H1 (cell line): ENCODE measurements around the gene PDE1C. TPM values are rescaled to one million over a fixed set of nuclear protein-coding genes. Genes with fewer than 3 reads are reported as not detected.

Experiments used
- CTCF ChIA-PET: fragments of 300-600 bp; sonication (Branson Sonifier 250); formaldehyde crosslinking; loops from one replicate; lab custom pipeline; 2021; ENCODE audit not compliant: partially characterized antibody; lab: Charles Lee
- POLR2A ChIA-PET: fragments of 300-600 bp; sonication (Branson Sonifier 250); formaldehyde crosslinking; loops from one replicate; lab custom pipeline; 2021; ENCODE audit warnings: inconsistent platforms; ENCODE audit not compliant: partially characterized antibody; lab: Charles Lee
- DNase-seq, 2 experiments: peaks; one replicate each; pipeline versions ENCODE4 v3.0.0 to v3.0.0-alpha.2; 2010 to 2022; ENCODE audit warnings: low spot score in 2 of 2, low read depth in 1 of 2, mixed read lengths in 1 of 2
- FAIRE-seq: peaks from 2 replicates; lab custom pipeline; 2011; peaks lifted over from hg19 to GRCh38; lab: Jason Lieb, UNC
- H2AFZ ChIP-seq: 2 replicates; pipeline ENCODE4 v1.8.1; 2012; ENCODE audit warnings: low read length, inconsistent platforms
- H2AK5ac ChIP-seq: 2 replicates; pipeline ENCODE4 v1.6.1; 2013; ENCODE audit warnings: low read depth, low read length
- H2BK120ac ChIP-seq: replicated peaks from 2 replicates; pipeline ENCODE3; 2013; ENCODE audit warnings: low read depth, low read length, inconsistent platforms
- H2BK12ac ChIP-seq: 2 replicates; pipeline ENCODE4 v1.6.1; 2013; ENCODE audit warnings: low read depth, low read length
- H2BK15ac ChIP-seq: 2 replicates; pipeline ENCODE4 v1.6.1; 2013; ENCODE audit warnings: low read length
- H2BK20ac ChIP-seq: 2 replicates; pipeline ENCODE4 v1.6.1; 2013; ENCODE audit warnings: low read length
- H2BK5ac ChIP-seq: 2 replicates; pipeline ENCODE4 v1.6.1; 2013; ENCODE audit warnings: low read depth, low read length
- H3K14ac ChIP-seq: 2 replicates; pipeline ENCODE4 v1.6.1; 2013; ENCODE audit warnings: inconsistent platforms; ENCODE audit not compliant: insufficient read length
- H3K18ac ChIP-seq: 2 replicates; pipeline ENCODE4 v1.6.1; 2013; ENCODE audit warnings: low read length; ENCODE audit errors: extremely low read depth
- H3K23ac ChIP-seq: 2 replicates; pipeline ENCODE4 v1.6.1; 2013; ENCODE audit warnings: inconsistent platforms; ENCODE audit not compliant: insufficient read length
- H3K23me2 ChIP-seq: 2 replicates; pipeline ENCODE4 v1.6.1; 2013; ENCODE audit warnings: low read depth, low read length
- H3K27ac ChIP-seq: 2 replicates; pipeline ENCODE4 v1.6.1; 2011; ENCODE audit warnings: low read depth, low read length, inconsistent platforms
- H3K27me3 ChIP-seq, 4 experiments: replicated peaks in 1 of 4; 1 replicate in 1 of 4; 2 replicates in 3 of 4; pipeline versions ENCODE4 v1.6.1 to v1.8.1; 2011 to 2013; ENCODE audit warnings: low read length in 3 of 4, mild to moderate bottlenecking in 3 of 4, inconsistent platforms in 2 of 4, mixed read lengths in 2 of 4, moderate library complexity in 1 of 4; ENCODE audit not compliant: control insufficient read depth in 3 of 4, insufficient read depth in 3 of 4; ENCODE audit errors: extremely low read depth in 1 of 4
- H3K36me3 ChIP-seq, 4 experiments: 2 replicates each; pipeline versions ENCODE4 v1.6.1 to v1.8.1; 2011 to 2013; ENCODE audit warnings: mild to moderate bottlenecking in 4 of 4, low read length in 3 of 4, moderate library complexity in 2 of 4, control low read depth in 1 of 4, inconsistent platforms in 1 of 4; ENCODE audit not compliant: insufficient read depth in 4 of 4, control insufficient read depth in 2 of 4
- H3K4ac ChIP-seq: replicated peaks from 2 replicates; pipeline ENCODE3; 2013; ENCODE audit warnings: low read length, low read depth, mixed read lengths, inconsistent platforms; ENCODE audit not compliant: insufficient read length
- H3K4me1 ChIP-seq, 4 experiments: replicated peaks in 1 of 4; 1 replicate in 1 of 4; 2 replicates in 3 of 4; pipeline versions ENCODE4 v1.6.1 to v1.8.1; 2011 to 2013; ENCODE audit warnings: low read length in 3 of 4, inconsistent platforms in 2 of 4, mixed read lengths in 1 of 4; ENCODE audit not compliant: insufficient read depth in 4 of 4, control insufficient read depth in 3 of 4
- H3K4me2 ChIP-seq, 2 experiments: 2 replicates each; pipeline versions ENCODE4 v1.6.1 to v1.8.1; 2011 to 2013; ENCODE audit warnings: low read depth in 2 of 2, low read length in 2 of 2, control low read depth in 1 of 2, inconsistent platforms in 1 of 2, mild to moderate bottlenecking in 1 of 2; ENCODE audit not compliant: insufficient read depth in 1 of 2
- H3K4me3 ChIP-seq, 4 experiments: fragments of 200-600, 300-600 bp in 1 of 4; sonication (generic), shearing (Covaris generic), sonication (Bioruptor Twin) in 1 of 4; 2 replicates each; pipeline versions ENCODE4 v1.5.1 to v1.8.1; 2011 to 2016; ENCODE audit warnings: low read length in 4 of 4, low read depth in 3 of 4, control low read depth in 2 of 4, inconsistent platforms in 2 of 4, mild to moderate bottlenecking in 2 of 4, mixed read lengths in 1 of 4, moderate library complexity in 1 of 4; ENCODE audit not compliant: insufficient read depth in 2 of 4; ENCODE audit errors: extremely low read depth in 1 of 4
- H3K56ac ChIP-seq: replicated peaks from 2 replicates; pipeline ENCODE3; 2013; ENCODE audit warnings: low read depth, mild to moderate bottlenecking, mixed read lengths, low read length, inconsistent platforms; ENCODE audit not compliant: insufficient read length
- H3K79me1 ChIP-seq: 2 replicates; pipeline ENCODE4 v1.6.1; 2013; ENCODE audit warnings: low read depth, low read length, control low read depth
- H3K79me2 ChIP-seq, 2 experiments: 2 replicates each; pipeline versions ENCODE4 v1.6.1 to v1.8.1; 2012 to 2013; ENCODE audit warnings: low read length in 2 of 2, mild to moderate bottlenecking in 2 of 2, inconsistent platforms in 1 of 2; ENCODE audit not compliant: insufficient read depth in 2 of 2, control insufficient read depth in 1 of 2
- H3K9ac ChIP-seq, 4 experiments: replicated peaks in 1 of 4; 1 replicate in 1 of 4; 2 replicates in 3 of 4; pipeline versions ENCODE4 v1.6.1 to v1.8.1; 2011 to 2013; ENCODE audit warnings: low read depth in 3 of 4, low read length in 3 of 4, control low read depth in 2 of 4, mild to moderate bottlenecking in 2 of 4, moderate library complexity in 2 of 4, inconsistent platforms in 1 of 4; ENCODE audit errors: extremely low read depth in 1 of 4
- H3K9me3 ChIP-seq, 2 experiments: 2 replicates each; pipeline versions ENCODE4 v1.6.1 to v1.8.1; 2012 to 2013; ENCODE audit warnings: mild to moderate bottlenecking in 2 of 2, moderate library complexity in 2 of 2, control low read depth in 1 of 2, inconsistent platforms in 1 of 2, low read depth in 1 of 2, low read length in 1 of 2, mixed read lengths in 1 of 2; ENCODE audit not compliant: insufficient read depth in 2 of 2
- H4K20me1 ChIP-seq, 2 experiments: replicated peaks in 1 of 2; 2 replicates each; pipeline versions ENCODE3 to v1.8.1; 2011 to 2013; ENCODE audit warnings: inconsistent platforms in 2 of 2, low read length in 2 of 2, mild to moderate bottlenecking in 1 of 2; ENCODE audit not compliant: insufficient read depth in 2 of 2, control insufficient read depth in 1 of 2
- H4K5ac ChIP-seq: 2 replicates; pipeline ENCODE4 v1.6.1; 2013; ENCODE audit warnings: low read length, low read depth, mixed read lengths, inconsistent platforms; ENCODE audit not compliant: insufficient read length
- H4K8ac ChIP-seq: 2 replicates; pipeline ENCODE4 v1.8.0; 2013; ENCODE audit warnings: mild to moderate bottlenecking, moderate library complexity, low read length, inconsistent platforms; ENCODE audit not compliant: insufficient read depth; ENCODE audit errors: extremely low read depth
- H4K91ac ChIP-seq: replicated peaks from 2 replicates; pipeline ENCODE3; 2013; ENCODE audit warnings: low read length, mixed read lengths, inconsistent platforms; ENCODE audit not compliant: insufficient read length
- E2F6 ChIP-seq: IDR thresholded peaks from 2 replicates; pipeline ENCODE4 v1.6.1; 2012; ENCODE audit warnings: inconsistent platforms
- GTF2F1 ChIP-seq: IDR thresholded peaks from 2 replicates; pipeline ENCODE4 v1.6.1; 2012; ENCODE audit warnings: low read depth, low read length, improper control_type of control experiment, borderline replicate concordance
- KDM4A ChIP-seq: IDR thresholded peaks from one replicate; pipeline ENCODE4 v1.7.1; 2012; ENCODE audit warnings: low read depth, mild to moderate bottlenecking, moderate library complexity, low read length, inconsistent platforms; ENCODE audit not compliant: severe bottlenecking
- SIX5 ChIP-seq: IDR thresholded peaks from 2 replicates; pipeline ENCODE4 v1.6.1; 2011; ENCODE audit warnings: mild to moderate bottlenecking, low read depth, low read length
- SP1 ChIP-seq: IDR thresholded peaks from 2 replicates; pipeline ENCODE4 v1.6.1; 2011; ENCODE audit warnings: low read depth, low read length
- SP4 ChIP-seq: IDR thresholded peaks from 2 replicates; pipeline ENCODE4 v1.6.1; 2012; ENCODE audit warnings: low read length, inconsistent platforms
- TBP ChIP-seq: IDR thresholded peaks from 2 replicates; pipeline ENCODE4 v1.6.1; 2011; ENCODE audit warnings: low read depth, low read length, improper control_type of control experiment
- WGBS, 2 experiments: shearing (Covaris generic) in 1 of 2; methylation state at CpG; one replicate each; pipeline versions ENCODE4 v1.1.6 to v1.1.7; 2013 to 2015; ENCODE audit warnings: low lambda C conversion rate in 2 of 2, mixed read lengths in 2 of 2, inconsistent platforms in 1 of 2, low coverage in 1 of 2, missing lambda C conversion rate in 1 of 2; ENCODE audit not compliant: insufficient replicate concordance in 2 of 2, insufficient coverage in 1 of 2, insufficient read length in 1 of 2; ENCODE audit errors: extremely low coverage in 1 of 2, missing lambda C conversion rate in 1 of 2; 5-methylcytosine and 5-hydroxymethylcytosine counted together
- polyA plus RNA-seq, 7 experiments: library from polyadenylated mRNA; depleted of rRNA in 3 of 7; stranded (reverse) in 5 of 7; unstranded in 2 of 7; fragments of >200 nt in 5 of 7; fragments of 200-250 nt in 2 of 7; gene quantifications; 1 replicate in 5 of 7; 2 replicates in 1 of 7; 4 replicates in 1 of 7; pipeline versions ENCODE4 v1.2.1 to v1.2.3, GENCODE V29; 2011 to 2013; ENCODE audit warnings: missing spikeins in 2 of 7, mixed read lengths in 2 of 7
- total RNA-seq: library from RNA; stranded (reverse); fragmentation: NEBNext Ultra II Directional; extraction: Animal tissue kit (Norgen Biotek cat#: 25700); gene quantifications from 2 replicates; pipeline ENCODE4 v1.2.1, GENCODE V29; 2021

The PDE1C gene
- total and polyA plus RNA-seq, 2 of the 8 experiments (the other 6 are each of a cell fraction or from before 2014, with no cell fraction given): 0.11 to 1.1 TPM

- no peak overlapping the region for H2BK20ac ChIP-seq
- H3K4me2 ChIP-seq: no peak overlapping the region
- FAIRE-seq: no peak
- H3K14ac ChIP-seq: no peak overlapping the region
- H3K23me2 ChIP-seq: no peaks in the 10 kb centered on the region; the same call in 1 of the 2 replicates
- H3K79me2 ChIP-seq: no peaks in the 10 kb centered on the region
- no peak overlapping the region for H3K4ac ChIP-seq
- no peak overlapping the region for H4K8ac ChIP-seq
- no peak overlapping the region for H3K23ac ChIP-seq
- no peak overlapping the region for H3K27ac ChIP-seq
- H2AFZ ChIP-seq: no peak overlapping the region
- H3K79me1 ChIP-seq: no peaks in the 10 kb centered on the region
- peaks cover 0 to 7% (median 5%) of the 10 kb centered on the region in 4 experiments; a peak in 4 of 7 replicates for H3K4me1 ChIP-seq
- DNase-seq: no peak
- no peaks in the 10 kb centered on the region; a peak in 1 of 7 replicates for H3K27me3 ChIP-seq
- H3K4me3 ChIP-seq: no peak overlapping the region
- H2AK5ac ChIP-seq: no peak overlapping the region
- CTCF ChIA-PET: interaction anchor here (1.3 to 8.0 kb wide), 4 partner anchors 106 to 314 kb away, joined by 3 to 43 read pairs (median 22); no protein-coding TSS in a partner anchor
- no peaks in the 10 kb centered on the region; a peak in 2 of 4 replicates for H3K9me3 ChIP-seq
- no peaks in the 10 kb centered on the region for H4K20me1 ChIP-seq
- H3K9ac ChIP-seq: no peak overlapping the region
- no peak overlapping the region for H2BK15ac ChIP-seq
- no peak overlapping the region for H2BK12ac ChIP-seq
- H4K91ac ChIP-seq: no peak overlapping the region
- H4K5ac ChIP-seq: no peak overlapping the region
- no peak overlapping the region for H3K18ac ChIP-seq
- no peak overlapping the region for H3K56ac ChIP-seq
- H2BK120ac ChIP-seq: no peak overlapping the region
- POLR2A ChIA-PET: no interaction called here
- WGBS, 2 experiments: 88% methylated on average over 5 of the region's 5 CpGs; no CpG with 5 or more reads in 1 of the 2 experiments
- no peak overlapping the region for H2BK5ac ChIP-seq
- H3K36me3 ChIP-seq: no peaks in the 10 kb centered on the region
- no peak for TF ChIP-seq TBP
- TF ChIP-seq SIX5: no peak
- TF ChIP-seq GTF2F1: no peak
- TF ChIP-seq SP1: no peak
- TF ChIP-seq SP4: no peak
- TF ChIP-seq KDM4A: no peak
- TF ChIP-seq E2F6: no peak
Measured at GRCh38 chr7:32058002-32058401, 12.2 kb downstream of the PDE1C start.
